WTC11 (cell line): ENCODE measurements around the gene RAB3IP.
"Not testable (repeated sequence)": the region's sequence is repeated elsewhere in the genome, so short reads cannot be mapped to it uniquely, and the experiment has no call there.

ENCODE experiments used
- CTCF ChIP-seq: fragments of 200-600 bp; IDR thresholded peaks from 2 replicates; pipeline ENCODE4 v1.8.0; 2022; ENCODE audit warnings: antibody characterized with exemption
- ERG ChIP-seq: fragments of 250-450 bp; sonication (Bioruptor Pico); IDR thresholded peaks from 2 replicates; pipeline ENCODE4 v1.8.0; 2021; ENCODE audit warnings: mild to moderate bottlenecking
- IRF2 ChIP-seq: sonication (generic); formaldehyde crosslinking; IDR thresholded peaks from 2 replicates; pipeline ENCODE4 v1.8.0; 2022; ENCODE audit warnings: low read depth, missing genetic modification reagents, borderline replicate concordance
- KAT7 ChIP-seq: sonication (generic); formaldehyde crosslinking; IDR thresholded peaks from 2 replicates; pipeline ENCODE4 v1.8.1; 2023; ENCODE audit warnings: missing genetic modification reagents, mild to moderate bottlenecking, borderline replicate concordance
- RELA ChIP-seq: sonication (generic); formaldehyde crosslinking; IDR thresholded peaks from 2 replicates; pipeline ENCODE4 v1.8.1; 2022; ENCODE audit warnings: missing genetic modification reagents, mild to moderate bottlenecking, borderline replicate concordance
- SMAD4 ChIP-seq: sonication (generic); formaldehyde crosslinking; IDR thresholded peaks from 2 replicates; pipeline ENCODE4 v1.8.0; 2022; ENCODE audit warnings: mild to moderate bottlenecking, missing genetic modification reagents
- USF1 ChIP-seq: sonication (generic); formaldehyde crosslinking; IDR thresholded peaks from 2 replicates; pipeline ENCODE4 v1.8.0; 2022; ENCODE audit warnings: mild to moderate bottlenecking, missing genetic modification reagents
- TF ChIP-seq, protein P1 (sequence below): sonication (generic); formaldehyde crosslinking; IDR thresholded peaks from 2 replicates; pipeline ENCODE4 v1.8.1; 2022; ENCODE audit warnings: low read depth, mild to moderate bottlenecking, moderate library complexity, missing genetic modification reagents, borderline replicate concordance
- TF ChIP-seq, protein P2 (sequence below): sonication (generic); formaldehyde crosslinking; IDR thresholded peaks from 2 replicates; pipeline ENCODE4 v1.8.1; 2023; ENCODE audit warnings: mild to moderate bottlenecking, missing genetic modification reagents, moderate library complexity
- TF ChIP-seq, protein P3 (sequence below): sonication (generic); formaldehyde crosslinking; IDR thresholded peaks from 2 replicates; pipeline ENCODE4 v1.8.0; 2023; ENCODE audit warnings: missing genetic modification reagents
- TF ChIP-seq, protein P4 (sequence below): sonication (generic); formaldehyde crosslinking; IDR thresholded peaks from 2 replicates; pipeline ENCODE4 v1.8.1; 2023; ENCODE audit warnings: mild to moderate bottlenecking, moderate library complexity, missing genetic modification reagents

GRCh38 chr12:69759581-69759980, 20.9 kb downstream of the RAB3IP start:
- not testable (repeated sequence) for TF ChIP-seq KAT7; ERG (CRISPR knock-in tag); SMAD4 (CRISPR knock-in tag); CTCF; USF1 (CRISPR knock-in tag); IRF2 (CRISPR knock-in tag); RELA (CRISPR knock-in tag)
- TF ChIP-seq, protein P1, sequence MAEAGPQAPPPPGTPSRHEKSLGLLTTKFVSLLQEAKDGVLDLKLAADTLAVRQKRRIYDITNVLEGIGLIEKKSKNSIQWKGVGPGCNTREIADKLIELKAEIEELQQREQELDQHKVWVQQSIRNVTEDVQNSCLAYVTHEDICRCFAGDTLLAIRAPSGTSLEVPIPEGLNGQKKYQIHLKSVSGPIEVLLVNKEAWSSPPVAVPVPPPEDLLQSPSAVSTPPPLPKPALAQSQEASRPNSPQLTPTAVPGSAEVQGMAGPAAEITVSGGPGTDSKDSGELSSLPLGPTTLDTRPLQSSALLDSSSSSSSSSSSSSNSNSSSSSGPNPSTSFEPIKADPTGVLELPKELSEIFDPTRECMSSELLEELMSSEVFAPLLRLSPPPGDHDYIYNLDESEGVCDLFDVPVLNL = not testable (repeated sequence)
- TF ChIP-seq, protein P2, sequence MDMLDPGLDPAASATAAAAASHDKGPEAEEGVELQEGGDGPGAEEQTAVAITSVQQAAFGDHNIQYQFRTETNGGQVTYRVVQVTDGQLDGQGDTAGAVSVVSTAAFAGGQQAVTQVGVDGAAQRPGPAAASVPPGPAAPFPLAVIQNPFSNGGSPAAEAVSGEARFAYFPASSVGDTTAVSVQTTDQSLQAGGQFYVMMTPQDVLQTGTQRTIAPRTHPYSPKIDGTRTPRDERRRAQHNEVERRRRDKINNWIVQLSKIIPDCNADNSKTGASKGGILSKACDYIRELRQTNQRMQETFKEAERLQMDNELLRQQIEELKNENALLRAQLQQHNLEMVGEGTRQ (CRISPR knock-in tag) = not testable (repeated sequence)
- TF ChIP-seq, protein P3, sequence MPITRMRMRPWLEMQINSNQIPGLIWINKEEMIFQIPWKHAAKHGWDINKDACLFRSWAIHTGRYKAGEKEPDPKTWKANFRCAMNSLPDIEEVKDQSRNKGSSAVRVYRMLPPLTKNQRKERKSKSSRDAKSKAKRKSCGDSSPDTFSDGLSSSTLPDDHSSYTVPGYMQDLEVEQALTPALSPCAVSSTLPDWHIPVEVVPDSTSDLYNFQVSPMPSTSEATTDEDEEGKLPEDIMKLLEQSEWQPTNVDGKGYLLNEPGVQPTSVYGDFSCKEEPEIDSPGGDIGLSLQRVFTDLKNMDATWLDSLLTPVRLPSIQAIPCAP = not testable (repeated sequence)
- TF ChIP-seq, protein P4, sequence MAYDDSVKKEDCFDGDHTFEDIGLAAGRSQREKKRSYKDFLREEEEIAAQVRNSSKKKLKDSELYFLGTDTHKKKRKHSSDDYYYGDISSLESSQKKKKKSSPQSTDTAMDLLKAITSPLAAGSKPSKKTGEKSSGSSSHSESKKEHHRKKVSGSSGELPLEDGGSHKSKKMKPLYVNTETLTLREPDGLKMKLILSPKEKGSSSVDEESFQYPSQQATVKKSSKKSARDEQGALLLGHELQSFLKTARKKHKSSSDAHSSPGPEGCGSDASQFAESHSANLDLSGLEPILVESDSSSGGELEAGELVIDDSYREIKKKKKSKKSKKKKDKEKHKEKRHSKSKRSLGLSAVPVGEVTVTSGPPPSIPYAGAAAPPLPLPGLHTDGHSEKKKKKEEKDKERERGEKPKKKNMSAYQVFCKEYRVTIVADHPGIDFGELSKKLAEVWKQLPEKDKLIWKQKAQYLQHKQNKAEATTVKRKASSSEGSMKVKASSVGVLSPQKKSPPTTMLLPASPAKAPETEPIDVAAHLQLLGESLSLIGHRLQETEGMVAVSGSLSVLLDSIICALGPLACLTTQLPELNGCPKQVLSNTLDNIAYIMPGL = not testable (repeated sequence)
